NCI-H748 treated with DMSO at 0.1 percent for 48 hours (cell line): ENCODE results near the gene CPZ.

Experiments
- DNase-seq: peaks from one replicate; lab custom pipeline; 2025; lab: John Stamatoyannopoulos, UW

The CPZ gene

GRCh38 chr4:8655411-8656184, 63.0 kb downstream of the CPZ start:
- DNase-seq = no peak

- DNase-seq = no peak
Observed at GRCh38 chr4:8656185-8656517, 63.6 kb downstream of the CPZ start.

- DNase-seq = no peak
Observed at GRCh38 chr4:8656711-8657380, 64.3 kb downstream of the CPZ start.

GRCh38 chr4:8657381-8658088, 65.0 kb downstream of the CPZ start:
- DNase-seq = no peak

GRCh38 chr4:8662776-8663175, 70.2 kb downstream of the CPZ start:
- DNase-seq = no peak

GRCh38 chr4:8664031-8664805, 71.7 kb downstream of the CPZ start:
- no peak for DNase-seq

- no peak for DNase-seq
Observed at GRCh38 chr4:8664976-8665375, 72.4 kb downstream of the CPZ start.

GRCh38 chr4:8665406-8666360, 73.1 kb downstream of the CPZ start:
- no peak for DNase-seq

GRCh38 chr4:8666581-8666980, 74.0 kb downstream of the CPZ start:
- DNase-seq = no peak
